HG03159 (cell line): ENCODE measurements around the gene DYNC2LI1.

Experiments
- ATAC-seq: cut with Tn5 transposase; IDR thresholded peaks from one replicate; pipeline ENCODE4 v1.9.1; 2021; ENCODE audit warnings: mild to moderate bottlenecking, moderate library complexity; ENCODE audit not compliant: unreplicated experiment

The DYNC2LI1 gene

GRCh38 chr2:43842866-43843226 lies 69.0 kb downstream of the DYNC2LI1 start:
- no peak for ATAC-seq

- no peak for ATAC-seq
Measured at GRCh38 chr2:43845181-43845580, 71.3 kb downstream of the DYNC2LI1 start.

GRCh38 chr2:43846140-43846793 lies 72.4 kb downstream of the DYNC2LI1 start:
- no peak for ATAC-seq

GRCh38 chr2:43848214-43848613 lies 74.4 kb downstream of the DYNC2LI1 start:
- no peak for ATAC-seq

- ATAC-seq = no peak
Measured at GRCh38 chr2:43851011-43851980, 77.5 kb downstream of the DYNC2LI1 start.

GRCh38 chr2:43852196-43852730 lies 78.4 kb downstream of the DYNC2LI1 start:
- no peak for ATAC-seq

GRCh38 chr2:43853141-43854081 lies 79.6 kb downstream of the DYNC2LI1 start:
- no peak for ATAC-seq

- ATAC-seq = no peak
Measured at GRCh38 chr2:43854671-43855070, 80.8 kb downstream of the DYNC2LI1 start.

- no peak for ATAC-seq
Measured at GRCh38 chr2:43855292-43855691, 81.5 kb downstream of the DYNC2LI1 start.
